ENCODE data around the gene EMP2.

Gene EMP2

GRCh38 chr16:10610499-10611184, 30.2 kb upstream of the EMP2 start:
- no peak for DNase-seq (ENCODE audit: low read depth)

DNA sequence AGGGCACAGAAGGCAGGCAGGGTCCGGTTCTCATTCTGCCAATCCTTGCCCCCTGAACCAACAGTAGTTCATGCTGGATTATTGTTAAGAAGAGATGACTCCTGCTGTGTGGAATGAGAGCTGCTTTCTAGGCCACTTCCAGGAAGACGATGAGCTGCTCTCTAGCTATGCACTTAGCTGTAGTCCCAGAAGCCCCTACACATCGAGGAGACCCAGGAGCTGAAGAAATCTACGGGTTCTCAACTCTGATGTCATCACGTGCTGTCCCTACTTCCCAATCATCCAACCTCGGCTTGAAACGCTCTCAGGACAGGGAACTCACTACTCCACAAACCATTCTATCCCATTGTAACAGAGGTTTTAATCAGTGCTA, 29.0 kb upstream of the EMP2 start:
- no peak for DNase-seq (ENCODE audit: low read depth)

DNA sequence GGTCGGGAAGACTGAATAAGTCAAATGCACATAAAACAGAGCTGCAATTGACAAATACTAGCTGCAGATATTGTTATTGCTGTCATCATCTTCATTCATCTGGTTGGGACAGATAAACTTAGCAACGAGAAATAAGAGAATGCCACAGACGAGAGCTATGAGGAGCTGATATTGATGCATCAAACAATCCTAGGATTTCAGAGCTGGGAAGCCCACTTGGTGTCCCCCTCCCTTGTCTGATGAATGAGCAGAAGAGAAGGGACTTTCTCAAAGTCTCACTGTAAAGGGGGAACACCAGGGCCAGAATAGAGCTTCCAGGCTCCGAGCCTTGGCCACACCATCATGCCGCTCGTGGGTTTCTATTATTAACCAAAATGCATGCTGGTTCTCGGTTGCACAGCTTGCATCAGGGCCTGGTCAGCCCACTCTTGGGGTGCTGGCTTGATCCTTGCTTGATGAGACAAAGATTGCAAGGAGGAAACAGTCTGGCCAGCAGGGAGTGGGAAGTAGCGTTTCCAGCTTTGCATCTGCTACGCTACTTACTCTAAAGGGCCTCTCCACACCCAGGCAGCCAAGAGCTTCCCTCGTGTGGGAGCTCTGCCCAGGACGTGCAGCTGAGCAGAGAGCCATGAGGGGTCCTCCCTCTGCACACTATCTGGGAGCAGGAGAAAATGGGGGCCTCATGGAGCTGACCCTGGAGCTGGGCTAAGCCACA, 28.4 kb upstream of the EMP2 start:
- no peak for DNase-seq (ENCODE audit: low read depth)

GRCh38 chr16:10607157-10607556, 26.8 kb upstream of the EMP2 start:
- no peak for DNase-seq (ENCODE audit: low read depth)

GRCh38 chr16:10606607-10607006, 26.2 kb upstream of the EMP2 start:
- DNase-seq (ENCODE audit: low read depth), result no peak

GRCh38 chr16:10605636-10606035, 25.2 kb upstream of the EMP2 start:
- DNase-seq (ENCODE audit: low read depth), result no peak

GRCh38 chr16:10601444-10602408, 21.3 kb upstream of the EMP2 start:
- DNase-seq (ENCODE audit: low read depth), result no peak

- DNase-seq (ENCODE audit: low read depth), result no peak
Measured at GRCh38 chr16:10600782-10601443, 20.5 kb upstream of the EMP2 start.

GRCh38 chr16:10599626-10600025, 19.2 kb upstream of the EMP2 start:
- DNase-seq (ENCODE audit: low read depth), result no peak

DNA sequence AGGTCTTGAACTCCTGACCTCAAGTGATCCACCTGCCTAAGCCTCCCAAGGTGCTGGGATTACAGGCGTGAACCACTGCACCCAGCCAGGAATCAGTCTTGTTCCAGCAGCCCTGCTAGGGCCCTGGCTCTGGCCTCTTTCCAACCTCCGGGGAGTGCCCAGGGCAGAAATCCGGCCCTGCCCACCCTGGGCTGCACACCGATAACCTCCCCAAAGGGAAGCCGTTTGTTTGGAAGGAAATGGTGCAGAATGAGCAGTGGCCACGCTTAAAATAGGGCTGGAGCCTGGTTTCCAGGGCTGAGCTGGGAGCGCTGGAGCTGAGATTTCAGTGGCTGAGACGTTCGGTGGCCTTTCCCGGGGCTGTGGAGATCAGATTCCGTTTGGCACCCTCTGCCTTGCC, 17.8 kb upstream of the EMP2 start:
- DNase-seq (ENCODE audit: low read depth), result no peak

- no peak for DNase-seq (ENCODE audit: low read depth)
Measured at GRCh38 chr16:10597187-10597601, 16.8 kb upstream of the EMP2 start.

DNA sequence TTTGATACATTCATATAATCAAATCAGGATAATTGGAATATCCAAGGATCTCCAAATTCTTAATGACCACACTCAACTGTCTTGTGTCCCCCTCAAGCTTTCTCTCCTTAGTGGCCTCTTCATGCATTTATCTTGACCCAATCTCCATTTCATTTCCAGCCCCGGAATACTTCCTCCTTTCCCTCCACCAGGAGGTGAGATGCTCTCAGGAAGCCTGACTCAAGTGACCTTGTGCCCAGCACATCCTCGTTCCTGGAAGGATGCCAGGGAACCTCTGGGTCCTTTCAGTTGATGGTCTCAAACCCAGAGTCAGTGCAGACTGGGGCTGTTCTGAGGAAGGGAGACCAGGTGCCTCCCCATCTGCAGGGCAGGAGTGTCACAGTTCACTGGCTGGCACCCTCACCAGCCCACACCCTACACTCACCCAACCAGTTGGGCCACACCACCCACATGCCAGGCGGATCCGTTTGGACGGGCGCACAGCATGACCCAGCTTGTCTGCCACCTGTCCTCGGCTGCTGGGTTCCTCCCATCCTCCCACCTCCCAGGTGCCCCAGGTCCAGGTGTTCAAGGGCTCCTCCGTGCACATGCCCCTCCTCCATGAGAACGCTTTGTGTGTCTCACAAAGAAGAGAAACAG, 14.0 kb upstream of the EMP2 start:
- DNase-seq (ENCODE audit: low read depth), result no peak

- DNase-seq (ENCODE audit: low read depth), result no peak
Measured at GRCh38 chr16:10592611-10593010, 12.2 kb upstream of the EMP2 start.

DNA sequence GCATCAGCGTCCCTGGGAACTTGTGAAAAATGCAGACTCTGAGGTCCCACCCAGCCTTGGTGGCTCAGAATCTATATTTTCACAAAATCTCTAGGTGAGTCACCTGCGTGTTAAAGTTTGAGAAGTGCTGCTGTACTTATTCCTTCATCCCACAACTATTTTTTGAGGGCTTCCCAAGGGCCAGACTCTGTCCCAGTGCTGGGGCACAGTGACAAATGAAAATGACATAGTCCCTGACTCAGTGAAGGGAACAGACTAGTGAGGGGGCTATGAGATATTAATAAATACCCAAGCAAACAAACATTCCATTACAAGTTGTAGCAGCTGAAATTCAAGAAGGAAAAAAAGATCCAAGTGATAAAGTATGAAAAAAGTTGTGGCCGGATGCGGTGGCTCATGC, 9.9 kb upstream of the EMP2 start:
- no peak for DNase-seq (ENCODE audit: low read depth)

DNA sequence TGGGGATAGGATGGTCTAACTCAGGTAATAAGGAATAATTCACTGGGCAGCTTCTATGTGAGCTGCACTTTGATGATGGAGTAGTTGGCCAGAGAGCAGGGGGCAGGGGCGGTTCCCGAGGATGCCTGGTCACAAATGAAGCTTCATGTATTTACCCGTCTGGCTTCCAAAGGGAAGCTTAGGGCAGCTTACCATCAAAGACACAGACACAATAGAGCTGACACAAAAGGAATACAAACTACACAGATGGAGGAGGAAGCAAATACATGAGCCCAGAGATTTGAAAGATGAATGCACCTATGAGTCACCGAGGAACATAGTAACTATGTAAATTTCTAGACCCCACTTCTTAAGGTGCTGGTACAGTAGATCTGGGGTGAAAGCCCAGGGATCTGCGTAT, 8.7 kb upstream of the EMP2 start:
- DNase-seq (ENCODE audit: low read depth), result no peak

DNA sequence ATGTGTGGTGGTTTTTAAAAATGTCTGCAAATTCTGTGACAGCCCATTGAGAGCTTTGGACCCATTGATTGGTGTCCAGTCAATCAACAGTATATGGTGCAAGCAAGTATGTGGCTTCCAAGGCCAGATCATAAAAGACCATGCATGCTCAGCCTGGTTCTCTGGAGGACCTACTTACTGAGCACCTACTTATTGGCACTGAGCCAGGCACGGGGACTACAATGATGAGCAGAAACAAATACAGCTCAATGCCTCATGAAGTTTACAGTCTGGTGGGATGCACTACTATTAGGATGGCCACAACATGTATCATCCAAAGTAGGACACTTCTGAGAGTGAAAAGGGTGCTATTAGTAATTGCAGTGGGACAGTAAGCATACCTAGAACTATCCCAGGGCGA, 7.2 kb upstream of the EMP2 start:
- no peak for DNase-seq (ENCODE audit: low read depth)

GRCh38 chr16:10584981-10585438, 4.6 kb upstream of the EMP2 start:
- no peak for DNase-seq (ENCODE audit: low read depth)

GRCh38 chr16:10583269-10583668, 2.9 kb upstream of the EMP2 start:
- no peak for DNase-seq (ENCODE audit: low read depth)

DNA sequence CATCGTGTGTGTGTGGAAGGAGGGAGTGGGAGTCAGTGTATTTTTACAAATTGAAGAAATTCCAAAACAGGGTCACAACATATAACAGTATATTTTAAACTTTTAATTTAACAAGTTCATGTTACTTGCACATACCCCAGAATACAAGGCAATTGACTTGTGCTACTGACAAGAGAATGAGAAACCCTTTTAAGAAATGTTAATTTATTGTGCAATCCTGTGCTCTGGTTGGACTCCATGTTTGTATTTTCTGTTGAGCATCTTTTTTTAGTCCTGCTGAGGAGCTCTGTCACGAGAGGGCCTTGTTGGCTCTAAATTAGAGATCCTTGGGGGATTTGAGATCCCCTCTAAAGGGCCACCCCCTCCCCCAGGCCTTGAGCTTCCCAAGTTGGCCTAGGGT, 1.1 kb upstream of the EMP2 start:
- DNase-seq (ENCODE audit: low read depth), result no peak

- DNase-seq (ENCODE audit: low read depth), result no peak
Measured at GRCh38 chr16:10580883-10581247, 467 bp upstream of the EMP2 start.

DNA sequence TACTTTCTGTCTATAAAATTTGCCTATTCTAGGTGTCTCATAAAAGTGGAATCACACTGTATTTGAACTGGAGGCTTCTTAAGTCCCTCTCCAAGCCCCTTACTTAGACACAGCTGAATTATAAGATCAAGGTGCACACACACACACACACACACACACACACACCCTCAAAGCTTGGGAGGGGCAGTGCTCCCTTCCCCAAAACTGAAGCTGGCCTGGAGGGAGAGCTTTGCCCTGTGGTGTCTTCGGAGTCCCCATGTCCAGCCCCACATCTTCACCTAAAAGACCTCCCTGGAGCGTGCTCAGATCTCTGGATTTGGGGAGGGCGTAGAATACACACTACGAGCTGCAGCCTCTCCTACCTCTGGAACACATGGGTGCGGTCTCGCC, 828 bp downstream of the EMP2 start:
- DNase-seq (ENCODE audit: low read depth), result no peak

Measured in stimulated activated CD8-positive, alpha-beta memory T cell treated with anti-CD3 and anti-CD28 coated beads, Interleukin-12 subunit alpha, Interleukin-12 subunit beta, amount 100 ng/mL, for 4 hours (primary cell).